ENCODE measurements around the gene LGR6. TPM values are rescaled to one million over a fixed set of nuclear protein-coding genes. Genes with fewer than 3 reads are reported as not detected.

LGR6 gene
- total RNA-seq, 1 experiment from 2014 or later = 1.0 TPM

GRCh38 chr1:202156590-202156989 is 37.0 kb upstream of the LGR6 start:
- Histone ChIP-seq H4K91ac (ENCODE audit: insufficient read length, low read depth, low read length) (no peak overlapping the region), H3K4ac (ENCODE audit: low read depth, low read length) (no peak overlapping the region), H3K4me2 (ENCODE audit: insufficient read depth, insufficient read length, low read length) (no peak overlapping the region), H2BK15ac (ENCODE audit: low read depth, low read length) (no peak overlapping the region), H3K56ac (ENCODE audit: insufficient read length, low read depth, low read length) (no peak overlapping the region), H3K14ac (ENCODE audit: insufficient read depth, low read length) (no peak overlapping the region), H3K79me2 (ENCODE audit: insufficient read depth, low read length) (no peaks in the 10 kb centered on the region), H3K27ac (ENCODE audit: insufficient read length, low read depth, low read length) (no peak overlapping the region), H3K27me3 (ENCODE audit: insufficient read depth, low read length) (no peaks in the 10 kb centered on the region; the same call in 1 of the 2 replicates), H2BK20ac (ENCODE audit: low read depth, low read length, poor library complexity, severe bottlenecking) (no peak overlapping the region), H3K4me1 (ENCODE audit: insufficient read depth, low read length) (peaks cover 8% of the 10 kb centered on the region; the same call in 1 of the 2 replicates), H3K23ac (ENCODE audit: insufficient read length, low read depth, low read length) (no peak overlapping the region), H2BK120ac (ENCODE audit: low read depth, low read length, poor library complexity, severe bottlenecking) (no peak overlapping the region), H2BK5ac (ENCODE audit: insufficient read length, low read length) (no peak overlapping the region), H2AK5ac (ENCODE audit: insufficient read length, low read length) (no peak overlapping the region), H2AFZ (ENCODE audit: low read length) (no peak overlapping the region), H2BK12ac (ENCODE audit: insufficient read length, low read depth, low read length) (no peak overlapping the region), H4K8ac (replicated peaks; ENCODE audit: insufficient read length, low read depth, low read length) (no peak overlapping the region), H3K79me1 (ENCODE audit: insufficient read depth, low read depth, low read length, poor library complexity, severe bottlenecking) (no peaks in the 10 kb centered on the region), H3K23me2 (ENCODE audit: insufficient read length, low read depth, low read length, poor library complexity, severe bottlenecking) (no peaks in the 10 kb centered on the region), H3K9ac (ENCODE audit: extremely low read depth, insufficient read length, low read length) (no peak overlapping the region), H3T11ph (ENCODE audit: low read length) (no peak overlapping the region), H4K20me1 (ENCODE audit: control insufficient read depth, insufficient read depth, insufficient read length) (no peaks in the 10 kb centered on the region), H4K5ac (ENCODE audit: insufficient read length, low read depth, low read length) (no peak overlapping the region), H3K9me3 (ENCODE audit: control insufficient read depth, low read depth, low read length) (no peaks in the 10 kb centered on the region), H3K18ac (ENCODE audit: insufficient read length, low read depth, low read length) (no peak overlapping the region)
- no CpG with 5 or more reads among the region's 8 CpGs for whole genome bisulfite sequencing (ENCODE audit: extremely low coverage, insufficient read length, low lambda C conversion rate)
- no peak overlapping the region for H3K27ac Mint-ChIP-seq
- H3K4me3 Mint-ChIP-seq = no peak overlapping the region
- H3K4me1 Mint-ChIP-seq = peaks cover 32 to 54% of the 10 kb centered on the region in 2 experiments
- H3K9me3 Mint-ChIP-seq = no peaks in the 10 kb centered on the region
- no peaks in the 10 kb centered on the region for H3K36me3 Mint-ChIP-seq (ENCODE audit: insufficient read depth in 1 of 3, low read depth in 3 of 3)
- peaks cover 4% of the 10 kb centered on the region for H3K27me3 Mint-ChIP-seq (ENCODE audit: low read depth)
- no peak for TF ChIP-seq CTCF (conservative IDR thresholded peaks at IDR 0.05)
- no peak for DNase-seq

Measured in H9 (cell line).